HepG2 (cell line): ENCODE measurements around the gene MID2. TPM values are rescaled to one million over a fixed set of nuclear protein-coding genes. Genes with fewer than 3 reads are reported as not detected.

ENCODE experiments used
- ATAC-seq: fragments of 200-7000 bp; cut with Tn5 transposase; 3 replicates; pipeline ENCODE4 v1.9.1; 2020; ENCODE audit warnings: mild to moderate bottlenecking, moderate library complexity
- BruUV-seq: library from RNA; stranded (reverse); fragments of 400-500 nt; replicated peaks from 2 replicates; lab custom pipeline; 2021; lab: Mats Ljungman, UMichigan
- CTCF ChIA-PET: fragments of 300-600 bp; formaldehyde crosslinking; extraction: SDS; loops from one replicate; lab custom pipeline; 2021; ENCODE audit warnings: low total read pairs, inconsistent platforms, low intra/inter-chr PET ratio; lab: Yijun Ruan, JAX
- POLR2A ChIA-PET: fragments of 350-600 bp; sonication (Branson Sonifier 250); formaldehyde crosslinking; loops from one replicate; lab custom pipeline; 2020; ENCODE audit warnings: antibody characterized with exemption, inconsistent platforms; lab: Yijun Ruan, JAX
- DNase-seq: peaks from one replicate; pipeline ENCODE4 v3.0.0-alpha.2; 2015; ENCODE audit warnings: low spot score
- FAIRE-seq: peaks from 3 replicates; lab custom pipeline; 2011; peaks lifted over from hg19 to GRCh38; lab: Jason Lieb, UNC
- H2AFZ ChIP-seq: one replicate; pipeline ENCODE4 v1.6.1; 2011; ENCODE audit warnings: low read length, inconsistent platforms
- H3K27ac ChIP-seq: fragments of 300-600 bp; 3 replicates; pipeline ENCODE4 v1.8.0; 2011; ENCODE audit warnings: mixed run types, mild to moderate bottlenecking, mixed read lengths, low read length, inconsistent platforms; ENCODE audit not compliant: insufficient read depth; ENCODE audit errors: extremely low read length
- H3K27me3 ChIP-seq, 2 experiments: fragments of 200-600 bp in 1 of 2; 2 replicates in 1 of 2; 3 replicates in 1 of 2; pipeline versions ENCODE4 v1.6.0 to v1.8.0; 2011; ENCODE audit warnings: low read length in 2 of 2, mild to moderate bottlenecking in 2 of 2, moderate library complexity in 2 of 2, inconsistent platforms in 1 of 2; ENCODE audit not compliant: insufficient read depth in 2 of 2, control insufficient read depth in 1 of 2
- H3K36me3 ChIP-seq, 2 experiments: fragments of 200-600 bp in 1 of 2; replicated peaks in 1 of 2; 2 replicates in 1 of 2; 3 replicates in 1 of 2; pipeline versions ENCODE4 v1.5.1 to v1.8.0; 2011; ENCODE audit warnings: low read length in 2 of 2, inconsistent platforms in 1 of 2; ENCODE audit not compliant: insufficient read depth in 2 of 2, control insufficient read depth in 1 of 2
- H3K4me1 ChIP-seq: 2 replicates; pipeline ENCODE4 v1.5.1; 2012; ENCODE audit warnings: low read length, inconsistent platforms; ENCODE audit not compliant: insufficient read depth
- H3K4me2 ChIP-seq: 2 replicates; pipeline ENCODE4 v1.6.0; 2011; ENCODE audit warnings: low read depth, low read length, inconsistent platforms
- H3K4me3 ChIP-seq, 3 experiments: fragments of 200-600 bp in 1 of 3; sonication (generic), shearing (Covaris generic) in 1 of 3; replicated peaks in 1 of 3; 2 replicates each; pipeline ENCODE4 v1.5.1; 2011 to 2016; ENCODE audit warnings: low read length in 3 of 3, inconsistent platforms in 2 of 3, low read depth in 2 of 3, mild to moderate bottlenecking in 2 of 3, control low read depth in 1 of 3, mixed read lengths in 1 of 3; ENCODE audit not compliant: insufficient read depth in 1 of 3
- H3K79me2 ChIP-seq: one replicate; pipeline ENCODE4 v1.6.1; 2011; ENCODE audit warnings: low read length, inconsistent platforms; ENCODE audit not compliant: insufficient read depth
- H3K9ac ChIP-seq: 2 replicates; pipeline ENCODE4 v1.6.0; 2011; ENCODE audit warnings: mild to moderate bottlenecking, low read depth, low read length, inconsistent platforms; ENCODE audit not compliant: insufficient read depth
- H3K9me3 ChIP-seq: 2 replicates; pipeline ENCODE4 v1.5.1; 2012; ENCODE audit warnings: mild to moderate bottlenecking, low read length
- H4K20me1 ChIP-seq: 2 replicates; pipeline ENCODE4 v1.6.0; 2011; ENCODE audit warnings: inconsistent platforms, mild to moderate bottlenecking, low read length, moderate library complexity; ENCODE audit not compliant: insufficient read depth
- FOXO1 ChIP-seq: sonication (generic); formaldehyde crosslinking; IDR thresholded peaks from 2 replicates; pipeline ENCODE4 v1.4.0; 2020; ENCODE audit warnings: missing genetic modification reagents
- KDM6A ChIP-seq: IDR thresholded peaks from 2 replicates; pipeline ENCODE4 v1.6.1; 2016; ENCODE audit warnings: low read depth
- POGZ ChIP-seq: sonication (generic); formaldehyde crosslinking; IDR thresholded peaks from 2 replicates; pipeline ENCODE4 v1.4.0; 2020; ENCODE audit warnings: mild to moderate bottlenecking, missing genetic modification reagents
- RARG ChIP-seq: sonication (generic); formaldehyde crosslinking; IDR thresholded peaks from 2 replicates; pipeline ENCODE4 v1.4.0; 2020; ENCODE audit warnings: low read depth, mild to moderate bottlenecking, missing genetic modification reagents
- WGBS: methylation state at CpG from one replicate; pipeline ENCODE4 v1.1.6; 2017; ENCODE audit warnings: low lambda C conversion rate; 5-methylcytosine and 5-hydroxymethylcytosine counted together
- in situ Hi-C: cut with HindIII; loops from 2 replicates; pipeline ENCODE4 v1.10.0; 2017; ENCODE audit warnings: low pct_unique_long_range_greater_than_20kb; ENCODE audit not compliant: extremely low pct_ligation_motif_present
- intact Hi-C: fragments of 100-400 bp; cut with micrococcal nuclease; formaldehyde crosslinking; loops from one replicate; pipeline ENCODE4 v1.10.0; 2022; ENCODE audit not compliant: unreplicated experiment
- polyA plus RNA-seq, 8 experiments: library from polyadenylated mRNA; depleted of rRNA in 3 of 8; stranded (reverse) in 7 of 8; unstranded in 1 of 8; fragments of >200 nt; fragmentation: Illumina TruSeq in 4 of 8; extraction: Trizol in 4 of 8; gene quantifications; 2 replicates each; pipeline versions ENCODE4 v1.2.1 to v1.2.3, GENCODE V29; 2011 to 2016; ENCODE audit warnings: low read depth in 4 of 8, missing spikeins in 1 of 8, mixed read lengths in 1 of 8; ENCODE audit not compliant: insufficient read depth in 1 of 8
- total RNA-seq, 5 experiments: library from RNA; depleted of rRNA; stranded (reverse); fragments of >200 nt; fragmentation: Illumina TruSeq; extraction: Trizol; gene quantifications; 2 replicates each; pipeline ENCODE4 v1.2.3, GENCODE V29; 2016; ENCODE audit warnings: low read depth in 1 of 5
- TF ChIP-seq, protein P1 (sequence below): sonication (generic); formaldehyde crosslinking; IDR thresholded peaks from 2 replicates; pipeline ENCODE4 v1.4.0; 2020; ENCODE audit warnings: missing genetic modification reagents, borderline replicate concordance
- TF ChIP-seq, protein P2 (sequence below): IDR thresholded peaks from 2 replicates; pipeline ENCODE4 v1.6.1; 2016

MID2 gene
- total and polyA plus RNA-seq, 2 of the 13 experiments (the other 11 are each of a cell fraction or from before 2014, with no cell fraction given): 0.05 to 0.09 TPM

DNA sequence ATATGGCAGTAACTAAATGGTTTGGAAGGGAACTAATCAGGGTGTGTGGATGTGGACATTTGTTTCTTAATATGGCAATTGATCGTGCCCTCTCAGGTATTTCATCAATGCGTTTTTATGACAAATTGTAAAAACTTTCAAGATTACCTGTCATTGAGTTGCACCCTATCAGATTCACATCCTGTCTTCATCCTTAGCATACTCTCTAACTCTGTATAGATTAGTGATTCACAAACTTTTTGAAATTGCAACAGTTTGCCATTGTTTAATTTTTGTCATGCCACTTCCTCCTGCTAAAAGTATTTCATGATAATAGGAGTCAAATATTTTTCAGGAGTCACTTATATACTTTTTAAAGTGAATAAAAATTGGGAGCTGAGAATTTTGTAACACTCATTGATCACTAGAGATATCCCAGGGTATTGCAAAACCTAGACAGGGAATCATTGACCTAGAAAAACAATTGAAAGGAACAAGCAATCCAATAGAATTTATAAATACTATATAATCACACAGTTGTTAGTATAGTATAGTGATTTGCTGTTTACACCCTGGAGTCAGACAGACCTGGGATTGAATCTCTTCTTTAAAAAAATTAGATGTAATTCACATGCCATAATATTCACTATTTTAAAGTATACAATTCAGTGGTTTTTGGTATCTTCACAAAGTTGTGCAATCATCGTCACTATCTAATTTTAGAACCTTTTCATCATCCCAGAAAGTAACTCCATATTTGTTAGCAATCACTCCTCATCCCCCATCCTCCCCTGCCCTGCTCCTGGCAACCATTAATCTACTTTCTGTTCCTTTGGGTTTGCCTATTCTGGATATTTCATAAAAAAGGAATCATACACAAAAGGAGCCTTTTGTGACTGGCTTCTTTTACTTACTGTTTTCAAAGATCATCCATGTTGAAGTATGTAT is 8.9 kb downstream of the MID2 start:
- Histone ChIP-seq H3K27me3 (no peaks in the 10 kb centered on the region), H3K9ac (no peak overlapping the region), H2AFZ (no peak overlapping the region), H3K79me2 (no peaks in the 10 kb centered on the region), H3K36me3 (no peaks in the 10 kb centered on the region), H3K4me2 (no peak overlapping the region), H3K4me1 (no peaks in the 10 kb centered on the region), H3K27ac (no peak overlapping the region), H3K4me3 (no peak overlapping the region), H4K20me1 (no peaks in the 10 kb centered on the region), H3K9me3 (no peaks in the 10 kb centered on the region)
- ATAC-seq: no peak
- no peak for DNase-seq
- CTCF ChIA-PET: no interaction called here
- WGBS: 0% methylated on average over 3 of the region's 3 CpGs
- intact Hi-C loops (no loop called here), in situ Hi-C loops (no loop called here)
- FAIRE-seq: no peak
- TF ChIP-seq KDM6A (CRISPR knock-in tag): no peak
- TF ChIP-seq FOXO1 (CRISPR knock-in tag): no peak
- TF ChIP-seq, protein P1, sequence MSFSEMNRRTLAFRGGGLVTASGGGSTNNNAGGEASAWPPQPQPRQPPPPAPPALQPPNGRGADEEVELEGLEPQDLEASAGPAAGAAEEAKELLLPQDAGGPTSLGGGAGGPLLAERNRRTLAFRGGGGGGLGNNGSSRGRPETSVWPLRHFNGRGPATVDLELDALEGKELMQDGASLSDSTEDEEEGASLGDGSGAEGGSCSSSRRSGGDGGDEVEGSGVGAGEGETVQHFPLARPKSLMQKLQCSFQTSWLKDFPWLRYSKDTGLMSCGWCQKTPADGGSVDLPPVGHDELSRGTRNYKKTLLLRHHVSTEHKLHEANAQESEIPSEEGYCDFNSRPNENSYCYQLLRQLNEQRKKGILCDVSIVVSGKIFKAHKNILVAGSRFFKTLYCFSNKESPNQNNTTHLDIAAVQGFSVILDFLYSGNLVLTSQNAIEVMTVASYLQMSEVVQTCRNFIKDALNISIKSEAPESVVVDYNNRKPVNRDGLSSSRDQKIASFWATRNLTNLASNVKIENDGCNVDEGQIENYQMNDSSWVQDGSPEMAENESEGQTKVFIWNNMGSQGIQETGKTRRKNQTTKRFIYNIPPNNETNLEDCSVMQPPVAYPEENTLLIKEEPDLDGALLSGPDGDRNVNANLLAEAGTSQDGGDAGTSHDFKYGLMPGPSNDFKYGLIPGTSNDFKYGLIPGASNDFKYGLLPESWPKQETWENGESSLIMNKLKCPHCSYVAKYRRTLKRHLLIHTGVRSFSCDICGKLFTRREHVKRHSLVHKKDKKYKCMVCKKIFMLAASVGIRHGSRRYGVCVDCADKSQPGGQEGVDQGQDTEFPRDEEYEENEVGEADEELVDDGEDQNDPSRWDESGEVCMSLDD: no peak
- no peak for TF ChIP-seq RARG
- no peak for TF ChIP-seq POGZ (CRISPR knock-in tag)
- TF ChIP-seq, protein P2, sequence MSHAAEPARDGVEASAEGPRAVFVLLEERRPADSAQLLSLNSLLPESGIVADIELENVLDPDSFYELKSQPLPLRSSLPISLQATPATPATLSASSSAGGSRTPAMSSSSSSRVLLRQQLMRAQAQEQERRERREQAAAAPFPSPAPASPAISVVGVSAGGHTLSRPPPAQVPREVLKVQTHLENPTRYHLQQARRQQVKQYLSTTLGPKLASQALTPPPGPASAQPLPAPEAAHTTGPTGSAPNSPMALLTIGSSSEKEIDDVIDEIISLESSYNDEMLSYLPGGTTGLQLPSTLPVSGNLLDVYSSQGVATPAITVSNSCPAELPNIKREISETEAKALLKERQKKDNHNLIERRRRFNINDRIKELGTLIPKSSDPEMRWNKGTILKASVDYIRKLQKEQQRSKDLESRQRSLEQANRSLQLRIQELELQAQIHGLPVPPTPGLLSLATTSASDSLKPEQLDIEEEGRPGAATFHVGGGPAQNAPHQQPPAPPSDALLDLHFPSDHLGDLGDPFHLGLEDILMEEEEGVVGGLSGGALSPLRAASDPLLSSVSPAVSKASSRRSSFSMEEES: no peak
- POLR2A ChIA-PET: no interaction called here
- no TSS peak for BruUV-seq
